ENCODE results near the gene PLAGL1. TPM values are rescaled to one million over a fixed set of nuclear protein-coding genes. Genes with fewer than 3 reads are reported as not detected.

The PLAGL1 gene
- total and polyA plus RNA-seq, 2 donors (not counting 1 experiment from before 2014, with no cell fraction given), result 23.6 to 36.0 TPM

- Mint-ChIP-seq H3K27ac (no peak overlapping the region), H3K9me3 (ENCODE audit: insufficient read depth) (no peaks in the 10 kb centered on the region), H3K27me3 (no peaks in the 10 kb centered on the region), H3K4me3 (no peak overlapping the region), H3K4me1 (no peaks in the 10 kb centered on the region)
- Histone ChIP-seq H4K20me1 (ENCODE audit: control insufficient read depth, insufficient read depth, low read length, poor library complexity, severe bottlenecking) (no peaks in the 10 kb centered on the region), H3K79me2 (ENCODE audit: control insufficient read depth, insufficient read depth, low read length) (no peaks in the 10 kb centered on the region), H3K27me3 (replicated peaks in 1 of 4; ENCODE audit: control extremely low read depth in 1 of 4, control insufficient read depth in 3 of 4, insufficient read depth in 4 of 4, low read length in 3 of 4) (no peaks in the 10 kb centered on the region), H3K4me3 (ENCODE audit: control extremely low read depth in 1 of 5, extremely low read depth in 1 of 5, insufficient read depth in 1 of 5, low read depth in 2 of 5, low read length in 4 of 5) (no peak overlapping the region), H3K36me3 (replicated peaks in 1 of 2; ENCODE audit: control extremely low read depth in 1 of 2, control insufficient read depth in 1 of 2, extremely low read depth in 1 of 2, insufficient read depth in 2 of 2, low read length in 1 of 2) (no peaks in the 10 kb centered on the region), H3K4me2 (replicated peaks; ENCODE audit: low read depth, low read length, poor library complexity, severe bottlenecking) (no peak overlapping the region), H3K4me1 (ENCODE audit: control insufficient read depth in 2 of 2, insufficient read depth in 2 of 2, low read length in 2 of 2) (no peaks in the 10 kb centered on the region), H2AFZ (ENCODE audit: insufficient read depth, low read depth, low read length, poor library complexity, severe bottlenecking) (no peak overlapping the region), H3K9me3 (ENCODE audit: control extremely low read depth in 1 of 3, control insufficient read depth in 2 of 3, insufficient read depth in 1 of 3, low read length in 2 of 3) (no peaks in the 10 kb centered on the region), H3K9ac (ENCODE audit: low read length) (no peak overlapping the region), H3K27ac (ENCODE audit: low read length in 2 of 2) (no peak overlapping the region)
- no CpG with 5 or more reads among the region's 6 CpGs for WGBS (ENCODE audit: insufficient coverage)
- no peak for ATAC-seq (ENCODE audit: low read depth)
- DNase-seq, result no peak
- TF ChIP-seq, protein P1, sequence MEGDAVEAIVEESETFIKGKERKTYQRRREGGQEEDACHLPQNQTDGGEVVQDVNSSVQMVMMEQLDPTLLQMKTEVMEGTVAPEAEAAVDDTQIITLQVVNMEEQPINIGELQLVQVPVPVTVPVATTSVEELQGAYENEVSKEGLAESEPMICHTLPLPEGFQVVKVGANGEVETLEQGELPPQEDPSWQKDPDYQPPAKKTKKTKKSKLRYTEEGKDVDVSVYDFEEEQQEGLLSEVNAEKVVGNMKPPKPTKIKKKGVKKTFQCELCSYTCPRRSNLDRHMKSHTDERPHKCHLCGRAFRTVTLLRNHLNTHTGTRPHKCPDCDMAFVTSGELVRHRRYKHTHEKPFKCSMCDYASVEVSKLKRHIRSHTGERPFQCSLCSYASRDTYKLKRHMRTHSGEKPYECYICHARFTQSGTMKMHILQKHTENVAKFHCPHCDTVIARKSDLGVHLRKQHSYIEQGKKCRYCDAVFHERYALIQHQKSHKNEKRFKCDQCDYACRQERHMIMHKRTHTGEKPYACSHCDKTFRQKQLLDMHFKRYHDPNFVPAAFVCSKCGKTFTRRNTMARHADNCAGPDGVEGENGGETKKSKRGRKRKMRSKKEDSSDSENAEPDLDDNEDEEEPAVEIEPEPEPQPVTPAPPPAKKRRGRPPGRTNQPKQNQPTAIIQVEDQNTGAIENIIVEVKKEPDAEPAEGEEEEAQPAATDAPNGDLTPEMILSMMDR (IDR thresholded peaks at IDR 0.05), result no peak
- no peak for TF ChIP-seq EZH2 (IDR thresholded peaks at IDR 0.05; ENCODE audit: borderline replicate concordance, insufficient read depth, low read depth, low read length, poor library complexity, severe bottlenecking)
- ChIA-PET POLR2A (no interaction called here), CTCF (interaction anchor here (1.7 kb wide), 1 partner anchor 40 kb away, joined by 3 read pairs; no protein-coding TSS in a partner anchor)
- intact Hi-C loops (cut with micrococcal nuclease), result no loop called here
Measured at GRCh38 chr6:143970456-143971218, 37.4 kb downstream of the PLAGL1 start.

DNA sequence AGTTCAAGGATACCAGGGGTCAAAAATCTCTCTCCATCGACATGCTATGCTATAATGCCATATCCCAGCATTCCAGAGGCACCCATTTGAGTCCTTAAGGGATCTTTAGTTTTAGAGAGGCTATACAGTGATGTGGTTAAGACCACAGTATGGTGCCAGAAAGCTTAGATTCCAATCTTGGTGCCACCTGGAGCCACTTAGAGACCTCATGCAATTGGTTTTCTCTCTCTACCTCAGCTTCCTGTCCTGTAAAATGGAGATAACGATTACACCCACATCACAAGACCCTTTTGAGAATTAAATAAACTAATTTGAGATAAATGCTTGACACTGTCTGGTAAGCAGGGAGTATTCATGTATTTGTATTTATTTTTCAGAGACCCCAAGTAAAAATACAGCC is 39.0 kb downstream of the PLAGL1 start:
- intact Hi-C loops (cut with micrococcal nuclease), result no loop called here
- Histone ChIP-seq H3K27me3 (replicated peaks in 1 of 4; ENCODE audit: control extremely low read depth in 1 of 4, control insufficient read depth in 3 of 4, insufficient read depth in 4 of 4, low read length in 3 of 4) (no peaks in the 10 kb centered on the region), H3K4me3 (ENCODE audit: control extremely low read depth in 1 of 5, extremely low read depth in 1 of 5, insufficient read depth in 1 of 5, low read depth in 2 of 5, low read length in 4 of 5) (no peak overlapping the region), H3K9me3 (ENCODE audit: control extremely low read depth in 1 of 3, control insufficient read depth in 2 of 3, insufficient read depth in 1 of 3, low read length in 2 of 3) (no peaks in the 10 kb centered on the region), H3K9ac (ENCODE audit: low read length) (no peak overlapping the region), H3K27ac (ENCODE audit: low read length in 2 of 2) (no peak overlapping the region), H2AFZ (ENCODE audit: insufficient read depth, low read depth, low read length, poor library complexity, severe bottlenecking) (no peak overlapping the region), H4K20me1 (ENCODE audit: control insufficient read depth, insufficient read depth, low read length, poor library complexity, severe bottlenecking) (no peaks in the 10 kb centered on the region), H3K79me2 (ENCODE audit: control insufficient read depth, insufficient read depth, low read length) (no peaks in the 10 kb centered on the region), H3K4me2 (replicated peaks; ENCODE audit: low read depth, low read length, poor library complexity, severe bottlenecking) (no peak overlapping the region), H3K4me1 (ENCODE audit: control insufficient read depth in 2 of 2, insufficient read depth in 2 of 2, low read length in 2 of 2) (no peaks in the 10 kb centered on the region), H3K36me3 (replicated peaks in 1 of 2; ENCODE audit: control extremely low read depth in 1 of 2, control insufficient read depth in 1 of 2, extremely low read depth in 1 of 2, insufficient read depth in 2 of 2, low read length in 1 of 2) (no peaks in the 10 kb centered on the region)
- no peaks in the 10 kb centered on the region for H3K27me3 Mint-ChIP-seq
- CTCF ChIA-PET, result no interaction called here
- POLR2A ChIA-PET, result no interaction called here
- H3K4me1 Mint-ChIP-seq, result no peaks in the 10 kb centered on the region
- H3K27ac Mint-ChIP-seq, result no peak overlapping the region
- no peak for DNase-seq
- no peak for ATAC-seq (ENCODE audit: low read depth)
- no peak overlapping the region for H3K4me3 Mint-ChIP-seq
- no CpG with 5 or more reads among the region's 2 CpGs for WGBS (ENCODE audit: insufficient coverage)
- TF ChIP-seq EZH2 (IDR thresholded peaks at IDR 0.05; ENCODE audit: borderline replicate concordance, insufficient read depth, low read depth, low read length, poor library complexity, severe bottlenecking), result no peak
- TF ChIP-seq, protein P1 (IDR thresholded peaks at IDR 0.05), result no peak
- no peaks in the 10 kb centered on the region for H3K9me3 Mint-ChIP-seq (ENCODE audit: insufficient read depth)
